ENCODE data around the gene HINFP. TPM values are rescaled to one million over a fixed set of nuclear protein-coding genes. Genes with fewer than 3 reads are reported as not detected.

Gene HINFP
- total and polyA plus RNA-seq, 2 experiments from 2014 or later, result 12.6 to 29.2 TPM

DNA sequence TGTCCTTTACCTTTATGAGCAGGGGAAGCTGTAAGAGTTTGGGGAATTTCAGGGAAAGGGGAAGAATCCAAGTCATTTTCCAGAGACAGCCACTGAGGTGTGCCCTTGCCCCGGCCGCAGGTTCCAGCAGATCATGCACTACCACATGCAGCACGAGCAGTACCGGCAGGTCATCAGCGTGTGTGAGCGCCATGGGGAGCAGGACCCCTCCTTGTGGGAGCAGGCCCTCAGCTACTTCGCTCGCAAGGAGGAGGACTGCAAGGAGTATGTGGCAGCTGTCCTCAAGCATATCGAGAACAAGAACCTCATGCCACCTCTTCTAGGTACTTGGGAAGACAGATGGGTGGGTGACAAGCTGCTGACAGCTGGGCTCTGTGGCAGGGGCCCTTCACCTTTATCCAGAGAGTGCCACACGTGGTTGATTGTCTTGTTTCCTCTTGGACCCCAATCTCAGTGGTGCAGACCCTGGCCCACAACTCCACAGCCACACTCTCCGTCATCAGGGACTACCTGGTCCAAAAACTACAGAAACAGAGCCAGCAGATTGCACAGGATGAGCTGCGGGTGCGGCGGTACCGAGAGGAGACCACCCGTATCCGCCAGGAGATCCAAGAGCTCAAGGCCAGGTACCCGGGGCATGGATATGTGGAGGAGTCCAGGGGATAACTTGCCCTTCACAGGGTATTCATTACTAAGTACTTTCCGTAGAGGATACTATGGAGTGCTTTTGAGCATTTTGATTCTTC, 42.5 kb upstream of the HINFP start:
- DNase-seq (ENCODE audit: low spot score), result no peak
- H3K9me3 Mint-ChIP-seq, result no peaks in the 10 kb centered on the region
- ATAC-seq, result no peak
- Histone ChIP-seq H3K4me2 (no peak overlapping the region), H3F3A (replicated peaks; ENCODE audit: low read depth) (peaks cover 3% of the 10 kb centered on the region; the same call in 1 of the 2 replicates), H4K20me1 (replicated peaks; ENCODE audit: insufficient read depth) (peaks cover under 1% of the 10 kb centered on the region; the same call in 1 of the 2 replicates), H2AFZ (no peak overlapping the region), H3K27ac (ENCODE audit: low read depth) (no peak overlapping the region), H3K79me2 (replicated peaks; ENCODE audit: insufficient read depth) (no peaks in the 10 kb centered on the region), H3K9me2 (ENCODE audit: insufficient read depth) (no peaks in the 10 kb centered on the region), H3K27me3 (ENCODE audit: insufficient read depth) (no peaks in the 10 kb centered on the region), H3K4me1 (ENCODE audit: insufficient read depth) (no peaks in the 10 kb centered on the region), H3K36me3 (ENCODE audit: insufficient read depth) (peaks cover 15% of the 10 kb centered on the region), H3K4me3 (no peak overlapping the region)
- no peaks in the 10 kb centered on the region; the same call in 2 of the 3 replicates for H3K4me1 Mint-ChIP-seq
- H3K4me3 Mint-ChIP-seq, result no peak overlapping the region
- peaks cover 54% of the 10 kb centered on the region for H3K36me3 Mint-ChIP-seq (ENCODE audit: low read depth)
- H3K27ac Mint-ChIP-seq, result no peak overlapping the region
- TF ChIP-seq, protein P1, sequence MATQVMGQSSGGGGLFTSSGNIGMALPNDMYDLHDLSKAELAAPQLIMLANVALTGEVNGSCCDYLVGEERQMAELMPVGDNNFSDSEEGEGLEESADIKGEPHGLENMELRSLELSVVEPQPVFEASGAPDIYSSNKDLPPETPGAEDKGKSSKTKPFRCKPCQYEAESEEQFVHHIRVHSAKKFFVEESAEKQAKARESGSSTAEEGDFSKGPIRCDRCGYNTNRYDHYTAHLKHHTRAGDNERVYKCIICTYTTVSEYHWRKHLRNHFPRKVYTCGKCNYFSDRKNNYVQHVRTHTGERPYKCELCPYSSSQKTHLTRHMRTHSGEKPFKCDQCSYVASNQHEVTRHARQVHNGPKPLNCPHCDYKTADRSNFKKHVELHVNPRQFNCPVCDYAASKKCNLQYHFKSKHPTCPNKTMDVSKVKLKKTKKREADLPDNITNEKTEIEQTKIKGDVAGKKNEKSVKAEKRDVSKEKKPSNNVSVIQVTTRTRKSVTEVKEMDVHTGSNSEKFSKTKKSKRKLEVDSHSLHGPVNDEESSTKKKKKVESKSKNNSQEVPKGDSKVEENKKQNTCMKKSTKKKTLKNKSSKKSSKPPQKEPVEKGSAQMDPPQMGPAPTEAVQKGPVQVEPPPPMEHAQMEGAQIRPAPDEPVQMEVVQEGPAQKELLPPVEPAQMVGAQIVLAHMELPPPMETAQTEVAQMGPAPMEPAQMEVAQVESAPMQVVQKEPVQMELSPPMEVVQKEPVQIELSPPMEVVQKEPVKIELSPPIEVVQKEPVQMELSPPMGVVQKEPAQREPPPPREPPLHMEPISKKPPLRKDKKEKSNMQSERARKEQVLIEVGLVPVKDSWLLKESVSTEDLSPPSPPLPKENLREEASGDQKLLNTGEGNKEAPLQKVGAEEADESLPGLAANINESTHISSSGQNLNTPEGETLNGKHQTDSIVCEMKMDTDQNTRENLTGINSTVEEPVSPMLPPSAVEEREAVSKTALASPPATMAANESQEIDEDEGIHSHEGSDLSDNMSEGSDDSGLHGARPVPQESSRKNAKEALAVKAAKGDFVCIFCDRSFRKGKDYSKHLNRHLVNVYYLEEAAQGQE (IDR thresholded peaks at IDR 0.05; ENCODE audit: unreplicated experiment), result no peak
- TF ChIP-seq ZNF331 (CRISPR knock-in tag; IDR thresholded peaks at IDR 0.05; ENCODE audit: low read depth), result no peak
- TF ChIP-seq EZH2 (IDR thresholded peaks at IDR 0.05; ENCODE audit: low read depth, unreplicated experiment), result no peak
- TF ChIP-seq CREB1 (CRISPR knock-in tag; IDR thresholded peaks at IDR 0.05; ENCODE audit: low read depth), result no peak
- peaks cover 2% of the 10 kb centered on the region for H3K27me3 Mint-ChIP-seq (ENCODE audit: insufficient read depth, low read depth, poor library complexity)

DNA sequence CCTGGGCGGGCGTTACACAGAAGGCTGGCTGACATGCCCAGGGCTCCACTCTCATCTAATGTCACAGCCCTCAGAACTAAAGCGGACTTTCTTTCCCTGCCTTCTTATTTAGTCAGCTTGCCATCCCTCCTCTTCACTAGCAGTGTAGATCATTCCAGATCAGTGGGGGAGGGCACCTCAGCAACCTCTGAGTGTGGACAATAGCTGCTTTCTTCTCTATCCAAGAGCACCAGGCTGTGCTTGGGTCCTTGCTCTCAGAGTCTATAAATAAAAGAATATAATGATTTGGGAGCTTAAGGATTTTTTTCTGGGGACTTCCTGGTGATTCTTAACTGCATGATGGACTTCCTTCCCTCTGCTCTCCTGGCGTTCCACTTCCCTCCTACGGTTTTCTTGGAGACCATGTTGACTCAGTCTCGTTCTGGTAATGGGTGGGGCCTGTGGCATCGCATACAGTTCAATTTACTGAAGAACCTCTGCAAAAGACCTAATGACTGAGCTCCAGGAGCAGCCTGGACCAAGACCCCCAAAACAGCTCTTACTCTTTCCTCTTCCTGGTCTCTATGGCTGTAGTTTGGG, 39.6 kb upstream of the HINFP start:
- H3K27ac ChIP-seq (ENCODE audit: low read depth), result no peak overlapping the region
- peaks cover 4% of the 10 kb centered on the region; the same call in 1 of the 2 replicates for H3K4me1 ChIP-seq (ENCODE audit: insufficient read depth)
- H3K4me3 ChIP-seq, result no peak overlapping the region
- no peak overlapping the region for H3K27ac Mint-ChIP-seq
- no peak overlapping the region for H3K4me3 Mint-ChIP-seq
- ATAC-seq (no peak), DNase-seq (ENCODE audit: low spot score) (no peak)
- no peaks in the 10 kb centered on the region for H3K27me3 ChIP-seq (ENCODE audit: insufficient read depth)
- H3F3A ChIP-seq (replicated peaks; ENCODE audit: low read depth), result peaks cover 6% of the 10 kb centered on the region; the same call in 1 of the 2 replicates
- peaks cover 11% of the 10 kb centered on the region; the same call in 1 of the 2 replicates for H3K36me3 ChIP-seq (ENCODE audit: insufficient read depth)
- peaks cover 51% of the 10 kb centered on the region for H3K36me3 Mint-ChIP-seq (ENCODE audit: low read depth)
- no peaks in the 10 kb centered on the region; the same call in 2 of the 3 replicates for H3K9me3 Mint-ChIP-seq
- no peak overlapping the region for H2AFZ ChIP-seq
- H4K20me1 ChIP-seq (replicated peaks; ENCODE audit: insufficient read depth), result no peaks in the 10 kb centered on the region; the same call in 1 of the 2 replicates
- no peak overlapping the region for H3K4me2 ChIP-seq
- peaks cover 3% of the 10 kb centered on the region for H3K27me3 Mint-ChIP-seq (ENCODE audit: insufficient read depth, low read depth, poor library complexity)
- peaks cover 12% of the 10 kb centered on the region for H3K79me2 ChIP-seq (replicated peaks; ENCODE audit: insufficient read depth)
- H3K4me1 Mint-ChIP-seq, result peaks cover 2% of the 10 kb centered on the region; the same call in 1 of the 3 replicates
- no peaks in the 10 kb centered on the region for H3K9me2 ChIP-seq (ENCODE audit: insufficient read depth)
- TF ChIP-seq ZNF114 (CRISPR knock-in tag; IDR thresholded peaks at IDR 0.05) (no peak), NANOG (IDR thresholded peaks at IDR 0.05; ENCODE audit: borderline replicate concordance) (no peak), CREB1 (CRISPR knock-in tag; IDR thresholded peaks at IDR 0.05; ENCODE audit: low read depth) (no peak), EZH2 (IDR thresholded peaks at IDR 0.05; ENCODE audit: low read depth, unreplicated experiment) (no peak), POLR2AphosphoS5 (IDR thresholded peaks at IDR 0.05; ENCODE audit: low read depth) (no peak), EZH2phosphoT487 (IDR thresholded peaks at IDR 0.05; ENCODE audit: unreplicated experiment) (no peak), JUNB (IDR thresholded peaks at IDR 0.05; ENCODE audit: unreplicated experiment) (no peak), ZNF331 (CRISPR knock-in tag; IDR thresholded peaks at IDR 0.05; ENCODE audit: low read depth) (no peak)
- TF ChIP-seq, protein P2, sequence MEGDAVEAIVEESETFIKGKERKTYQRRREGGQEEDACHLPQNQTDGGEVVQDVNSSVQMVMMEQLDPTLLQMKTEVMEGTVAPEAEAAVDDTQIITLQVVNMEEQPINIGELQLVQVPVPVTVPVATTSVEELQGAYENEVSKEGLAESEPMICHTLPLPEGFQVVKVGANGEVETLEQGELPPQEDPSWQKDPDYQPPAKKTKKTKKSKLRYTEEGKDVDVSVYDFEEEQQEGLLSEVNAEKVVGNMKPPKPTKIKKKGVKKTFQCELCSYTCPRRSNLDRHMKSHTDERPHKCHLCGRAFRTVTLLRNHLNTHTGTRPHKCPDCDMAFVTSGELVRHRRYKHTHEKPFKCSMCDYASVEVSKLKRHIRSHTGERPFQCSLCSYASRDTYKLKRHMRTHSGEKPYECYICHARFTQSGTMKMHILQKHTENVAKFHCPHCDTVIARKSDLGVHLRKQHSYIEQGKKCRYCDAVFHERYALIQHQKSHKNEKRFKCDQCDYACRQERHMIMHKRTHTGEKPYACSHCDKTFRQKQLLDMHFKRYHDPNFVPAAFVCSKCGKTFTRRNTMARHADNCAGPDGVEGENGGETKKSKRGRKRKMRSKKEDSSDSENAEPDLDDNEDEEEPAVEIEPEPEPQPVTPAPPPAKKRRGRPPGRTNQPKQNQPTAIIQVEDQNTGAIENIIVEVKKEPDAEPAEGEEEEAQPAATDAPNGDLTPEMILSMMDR (conservative IDR thresholded peaks at IDR 0.05; ENCODE audit: low read depth in 2 of 2), result no peak
- TF ChIP-seq, protein P1 (IDR thresholded peaks at IDR 0.05; ENCODE audit: unreplicated experiment), result no peak
